ENCODE results near the gene STK32A.

Gene STK32A

GRCh38 chr5:147259837-147260236 lies 25.0 kb downstream of the STK32A start:
- no peak for DNase-seq (ENCODE audit: low read depth in 2 of 2)

- no peak for DNase-seq (ENCODE audit: low read depth in 2 of 2)
Measured at GRCh38 chr5:147267082-147267832, 32.4 kb downstream of the STK32A start.

DNA sequence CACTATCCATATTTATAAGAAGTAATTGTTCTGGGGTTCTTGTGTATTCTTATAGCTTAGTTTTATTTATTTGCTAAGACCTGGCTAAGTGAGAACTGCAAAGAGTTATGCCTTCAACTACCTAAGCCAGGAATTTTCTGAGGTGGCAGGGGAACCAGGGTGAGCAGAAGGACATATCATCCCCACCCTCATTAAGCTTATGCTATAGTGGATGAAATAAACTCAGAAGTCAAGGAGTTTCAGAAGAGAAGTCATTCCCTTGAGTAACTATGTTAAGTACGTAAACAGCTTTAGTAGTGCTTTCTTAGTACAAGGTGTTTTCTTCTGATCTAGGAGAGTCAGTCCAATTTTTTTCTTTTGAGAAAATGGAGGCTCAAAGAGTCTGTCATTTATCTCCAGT lies 41.7 kb downstream of the STK32A start:
- no peak for DNase-seq (ENCODE audit: low read depth in 2 of 2)

DNA sequence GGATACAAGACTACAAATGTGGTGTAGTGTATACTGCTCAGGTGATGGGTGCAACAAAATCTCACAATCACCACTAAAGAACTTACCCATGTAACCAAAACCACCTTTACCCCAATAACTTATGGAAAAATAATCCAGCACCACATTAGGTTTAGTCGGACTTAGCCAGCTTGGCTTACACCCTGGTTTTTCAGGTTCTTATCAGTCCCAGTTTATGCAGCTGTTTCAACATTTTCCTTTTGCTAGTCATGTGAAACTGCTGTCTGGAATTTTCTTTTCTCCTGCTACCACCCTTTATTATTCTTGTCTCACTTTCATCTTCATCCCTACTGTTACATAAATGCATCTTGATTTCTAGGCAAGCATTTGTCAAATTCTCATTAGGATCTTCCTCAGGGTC lies 51.5 kb downstream of the STK32A start:
- DNase-seq (ENCODE audit: low read depth in 2 of 2), result no peak

DNA sequence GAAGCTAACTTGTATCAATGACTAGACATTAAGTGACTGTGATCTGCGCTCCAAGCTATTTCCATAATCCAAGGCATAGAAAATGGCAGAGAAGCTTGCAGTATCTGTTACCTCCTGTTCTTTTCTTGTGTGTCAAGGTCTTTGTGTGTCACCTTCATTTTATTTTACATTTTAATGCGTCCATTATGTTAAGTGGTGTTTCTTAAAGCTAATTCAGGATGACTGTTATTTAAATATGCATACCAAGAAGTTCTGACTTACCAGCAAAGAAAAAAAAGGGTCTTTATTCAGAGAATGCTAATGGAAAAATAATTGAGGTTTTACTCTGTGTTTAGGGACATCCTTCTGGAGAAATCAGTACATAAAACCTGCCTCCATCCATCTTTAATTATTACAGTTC lies 52.3 kb downstream of the STK32A start:
- no peak for DNase-seq (ENCODE audit: low read depth in 2 of 2)

- DNase-seq (ENCODE audit: low read depth in 2 of 2), result no peak
Measured at GRCh38 chr5:147290261-147290660, 55.4 kb downstream of the STK32A start.

DNA sequence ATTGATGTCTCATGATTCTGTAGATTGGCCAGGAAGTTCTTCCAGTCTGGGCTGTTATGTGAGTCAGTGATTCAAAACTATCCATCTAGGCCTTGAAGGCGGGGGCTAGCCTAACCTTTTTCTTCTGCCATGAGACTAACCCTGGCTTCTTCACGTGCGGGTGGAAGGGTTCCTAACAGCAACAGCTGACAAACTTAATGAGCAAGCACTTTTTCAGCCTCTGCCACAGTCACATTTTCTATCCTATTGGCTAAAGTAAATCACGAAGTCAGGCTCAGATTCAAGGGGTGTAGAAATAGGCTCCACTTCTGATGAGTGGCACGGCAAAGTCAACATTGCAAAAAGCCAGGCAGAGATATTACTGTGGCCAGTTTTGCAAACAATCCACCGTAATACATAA lies 68.4 kb downstream of the STK32A start:
- no peak for DNase-seq (ENCODE audit: low read depth in 2 of 2)

- DNase-seq (ENCODE audit: low read depth in 2 of 2), result no peak
Measured at GRCh38 chr5:147303976-147304375, 69.2 kb downstream of the STK32A start.

GRCh38 chr5:147305147-147305546 lies 70.3 kb downstream of the STK32A start:
- no peak for DNase-seq (ENCODE audit: low read depth in 2 of 2)

DNA sequence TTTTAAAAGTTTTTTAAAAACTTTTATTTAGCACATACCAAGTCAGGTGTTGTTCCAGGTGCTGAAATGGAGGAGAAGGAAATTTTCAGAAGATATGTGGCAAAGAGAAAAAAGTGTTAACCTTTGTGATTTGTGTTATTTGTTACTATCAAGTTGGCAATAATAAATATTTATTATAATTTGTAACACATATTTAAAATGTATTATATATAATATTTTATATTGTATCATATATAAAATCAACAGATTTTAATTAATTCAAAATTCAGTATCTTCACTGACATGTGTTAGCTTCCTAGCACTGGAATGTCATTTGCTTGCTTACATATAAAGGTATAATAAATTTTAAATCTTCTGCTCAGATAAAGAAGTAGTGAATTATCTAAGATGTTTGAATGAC lies 71.5 kb downstream of the STK32A start:
- no peak for DNase-seq (ENCODE audit: low read depth in 2 of 2)

GRCh38 chr5:147307170-147307569 lies 72.3 kb downstream of the STK32A start:
- DNase-seq (ENCODE audit: low read depth in 2 of 2), result no peak

- DNase-seq (ENCODE audit: low read depth in 2 of 2), result no peak
Measured at GRCh38 chr5:147309621-147310020, 74.8 kb downstream of the STK32A start.

GRCh38 chr5:147310059-147310704 lies 75.4 kb downstream of the STK32A start:
- no peak for DNase-seq (ENCODE audit: low read depth in 2 of 2)

GRCh38 chr5:147317978-147318684 lies 83.3 kb downstream of the STK32A start:
- DNase-seq (ENCODE audit: low read depth in 2 of 2), result no peak

GRCh38 chr5:147321569-147321968 lies 86.7 kb downstream of the STK32A start:
- DNase-seq (ENCODE audit: low read depth in 2 of 2), result no peak

DNA sequence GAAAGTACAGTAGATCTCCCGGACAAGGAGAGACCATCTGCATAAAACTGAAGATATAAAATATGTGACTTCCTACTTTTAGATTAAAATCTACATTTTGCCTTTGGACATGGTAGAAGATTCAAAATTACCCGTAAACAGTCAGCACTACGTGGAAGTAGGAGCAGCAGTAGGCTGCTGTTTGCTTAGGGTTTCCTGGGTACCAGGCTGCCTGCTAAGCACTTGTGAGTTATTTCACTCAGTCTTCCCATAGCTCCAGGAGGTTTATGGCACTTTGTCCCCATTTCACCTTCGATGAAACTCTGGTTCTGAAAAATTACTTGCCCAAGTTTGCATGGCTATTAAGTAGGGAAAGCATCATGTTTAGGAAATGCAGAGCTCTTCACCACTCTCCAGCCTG lies 92.6 kb downstream of the STK32A start:
- DNase-seq (ENCODE audit: low read depth in 2 of 2), result no peak

GRCh38 chr5:147327905-147328304 lies 93.1 kb downstream of the STK32A start:
- DNase-seq (ENCODE audit: low read depth in 2 of 2), result no peak

- no peak for DNase-seq (ENCODE audit: low read depth in 2 of 2)
Measured at GRCh38 chr5:147332658-147333057, 97.8 kb downstream of the STK32A start.

DNA sequence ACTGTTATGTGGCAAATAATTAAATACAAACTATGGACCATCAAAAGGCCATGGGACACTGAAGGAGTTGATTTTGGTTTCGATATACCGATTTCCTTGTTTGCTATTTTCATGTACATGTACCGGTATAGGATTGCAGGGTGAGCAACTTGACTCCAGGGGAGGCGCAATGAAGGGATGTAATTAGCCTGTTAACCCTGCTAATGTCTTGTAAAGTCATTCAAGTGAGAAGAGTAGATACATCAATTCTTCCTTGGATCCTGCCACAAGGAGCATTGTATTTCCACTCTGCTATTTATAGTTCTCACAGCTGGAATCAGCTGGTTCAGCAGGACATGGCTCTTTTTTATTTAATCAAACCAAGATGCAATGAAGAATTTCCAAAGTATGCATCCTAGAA lies 102.0 kb downstream of the STK32A start:
- no peak for DNase-seq (ENCODE audit: low read depth in 2 of 2)

- no peak for DNase-seq (ENCODE audit: low read depth in 2 of 2)
Measured at GRCh38 chr5:147339313-147339712, 104.5 kb downstream of the STK32A start.

DNA sequence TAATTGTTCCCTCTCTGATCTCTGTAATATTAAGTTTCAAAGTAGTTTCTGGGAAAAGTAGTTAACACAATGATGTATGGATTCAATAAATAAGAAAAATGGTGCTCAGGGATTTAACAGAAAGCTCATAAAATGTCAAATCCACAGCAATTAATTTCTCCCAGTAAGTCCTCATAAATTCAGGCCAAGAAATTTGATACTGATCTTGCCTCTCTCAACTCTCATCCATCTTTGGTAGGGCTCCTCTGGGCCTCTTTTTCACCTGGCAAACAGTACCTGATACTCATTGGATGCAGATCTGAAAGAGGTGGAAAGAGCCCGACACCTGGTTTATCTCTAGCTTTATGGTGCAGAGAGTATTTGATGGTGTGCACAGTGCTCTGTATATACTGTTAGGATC lies 106.1 kb downstream of the STK32A start:
- DNase-seq (ENCODE audit: low read depth in 2 of 2), result no peak

- DNase-seq (ENCODE audit: low read depth in 2 of 2), result no peak
Measured at GRCh38 chr5:147341345-147341744, 106.5 kb downstream of the STK32A start.

- no peak for DNase-seq (ENCODE audit: low read depth in 2 of 2)
Measured at GRCh38 chr5:147344861-147345260, 110.0 kb downstream of the STK32A start.
